ENCODE data around the gene RAVER2.
A peak's percentile ranks its signal among the peaks of the same experiment; 100 is the strongest.

RAVER2 gene

DNA sequence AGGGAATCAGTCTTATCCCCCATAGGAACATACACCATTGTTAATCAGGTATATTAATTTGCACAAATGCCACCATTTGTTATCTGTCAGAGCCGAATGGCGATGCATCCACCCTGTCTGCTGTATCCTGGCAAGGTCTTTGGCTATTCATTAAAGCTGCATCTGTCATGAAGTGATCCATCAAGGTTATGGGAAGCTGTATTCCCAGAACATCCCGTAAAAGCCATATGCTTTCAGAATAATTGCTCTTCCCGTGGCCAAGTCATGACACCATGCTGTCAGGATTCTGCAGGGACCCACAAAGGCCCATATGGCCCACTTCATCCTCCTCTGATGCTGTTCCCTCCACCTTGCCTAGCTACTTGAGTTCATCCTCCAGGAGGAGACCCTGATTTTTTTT is 103.9 kb downstream of the RAVER2 start:
- DNase-seq = peak; percentile 90

DNA sequence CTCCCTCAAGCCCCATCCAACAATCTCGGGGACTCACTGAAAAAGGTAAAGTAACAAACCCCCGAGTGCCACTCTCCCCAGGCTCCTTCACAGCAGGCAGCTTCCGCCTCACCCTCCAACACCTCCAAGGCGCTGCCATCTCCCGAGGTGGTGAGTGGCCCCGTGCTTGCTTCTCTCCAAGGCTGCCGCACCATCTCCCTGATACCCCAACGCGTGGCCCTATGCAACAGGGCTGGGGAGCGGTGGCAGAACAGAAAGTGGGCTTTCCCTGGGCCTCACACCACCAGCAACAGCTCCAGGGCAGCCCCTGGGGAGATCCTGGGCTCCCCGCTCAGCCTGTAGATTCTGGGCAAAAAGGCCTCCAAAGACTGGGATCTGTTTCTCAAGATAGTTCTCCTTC is 105.1 kb downstream of the RAVER2 start:
- no peak for DNase-seq

- no peak for DNase-seq
Measured at GRCh38 chr1:64850846-64851245, 106.0 kb downstream of the RAVER2 start.

DNA sequence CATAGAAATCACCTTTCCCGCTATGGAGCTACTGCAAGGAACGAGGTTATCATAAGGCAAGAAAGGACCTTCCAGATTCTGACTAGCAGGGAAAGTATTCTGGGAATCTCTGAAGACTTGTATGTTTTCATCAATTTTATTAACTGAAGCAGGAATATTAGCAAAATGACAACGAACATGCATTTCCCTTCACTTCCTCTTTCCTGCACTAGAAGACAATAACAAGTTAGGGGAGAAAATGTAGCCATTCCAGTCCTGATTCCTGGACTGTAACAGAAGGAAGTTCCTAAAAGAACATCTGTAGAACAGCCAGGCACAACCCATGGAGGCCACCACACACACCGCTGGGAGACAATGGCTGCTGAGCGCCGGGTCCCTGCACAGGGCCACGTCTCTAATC is 106.8 kb downstream of the RAVER2 start:
- DNase-seq = no peak

DNA sequence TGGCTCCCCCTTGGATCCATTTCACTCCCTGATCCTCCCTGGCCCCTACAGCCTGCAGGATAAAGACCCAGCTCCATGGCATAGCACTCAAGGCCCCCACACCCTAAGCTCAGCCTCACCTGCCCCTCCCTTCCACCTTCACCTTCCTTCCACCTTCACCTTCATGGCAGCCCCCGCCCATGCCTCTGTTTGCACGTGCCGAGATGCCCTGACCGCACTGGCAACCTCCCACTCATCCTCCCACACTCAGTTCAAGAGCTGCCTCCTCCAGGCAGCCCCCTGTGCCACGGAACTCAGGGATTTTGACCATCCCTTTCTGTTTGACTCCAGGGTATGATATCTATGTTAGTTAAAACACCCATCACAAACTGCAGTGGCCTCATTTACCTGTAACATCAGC is 109.8 kb downstream of the RAVER2 start:
- no peak for DNase-seq

GRCh38 chr1:64855557-64855956 is 110.7 kb downstream of the RAVER2 start:
- DNase-seq = no peak

DNA sequence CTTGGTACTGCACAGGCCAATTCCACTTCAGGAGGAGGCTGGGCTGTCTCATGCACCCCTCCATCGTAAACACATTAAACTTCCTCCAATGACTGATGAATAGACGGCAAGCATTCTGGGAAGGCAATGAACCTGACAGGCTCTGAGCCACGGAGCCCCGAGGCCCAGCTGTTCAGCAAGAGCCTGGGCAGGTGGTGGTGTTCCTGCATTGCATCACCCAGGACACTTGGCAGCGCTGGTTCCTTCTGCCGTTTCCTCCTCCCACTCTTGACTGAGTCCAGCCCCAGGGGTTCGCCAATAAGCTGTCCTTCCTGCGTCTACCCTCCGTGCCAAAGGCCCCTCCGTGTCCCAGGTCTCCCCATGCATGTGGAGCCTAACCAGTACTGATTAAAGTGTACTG is 111.7 kb downstream of the RAVER2 start:
- DNase-seq = peak; percentile 71

DNA sequence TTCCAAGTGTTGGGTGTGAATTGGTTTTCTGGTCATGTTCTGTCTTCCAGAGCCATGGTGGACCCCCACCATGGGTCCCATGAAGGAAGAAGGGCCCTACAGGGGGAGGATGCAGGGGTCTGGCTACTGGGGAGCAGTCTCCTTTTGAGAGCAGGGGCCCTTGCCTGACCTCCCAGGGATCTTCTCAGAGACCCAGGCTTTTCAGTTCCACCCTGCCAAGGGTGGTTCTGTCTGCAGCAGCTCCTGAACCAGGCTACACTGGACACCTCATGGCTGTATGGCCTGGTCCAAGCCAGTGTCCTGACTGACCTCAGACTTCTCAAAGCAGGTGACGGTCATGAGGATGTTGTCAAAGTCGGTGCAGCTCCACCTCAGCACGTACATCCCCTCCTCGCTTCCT is 112.5 kb downstream of the RAVER2 start:
- no peak for DNase-seq

- no peak for DNase-seq
Measured at GRCh38 chr1:64861611-64862010, 116.7 kb downstream of the RAVER2 start.

DNA sequence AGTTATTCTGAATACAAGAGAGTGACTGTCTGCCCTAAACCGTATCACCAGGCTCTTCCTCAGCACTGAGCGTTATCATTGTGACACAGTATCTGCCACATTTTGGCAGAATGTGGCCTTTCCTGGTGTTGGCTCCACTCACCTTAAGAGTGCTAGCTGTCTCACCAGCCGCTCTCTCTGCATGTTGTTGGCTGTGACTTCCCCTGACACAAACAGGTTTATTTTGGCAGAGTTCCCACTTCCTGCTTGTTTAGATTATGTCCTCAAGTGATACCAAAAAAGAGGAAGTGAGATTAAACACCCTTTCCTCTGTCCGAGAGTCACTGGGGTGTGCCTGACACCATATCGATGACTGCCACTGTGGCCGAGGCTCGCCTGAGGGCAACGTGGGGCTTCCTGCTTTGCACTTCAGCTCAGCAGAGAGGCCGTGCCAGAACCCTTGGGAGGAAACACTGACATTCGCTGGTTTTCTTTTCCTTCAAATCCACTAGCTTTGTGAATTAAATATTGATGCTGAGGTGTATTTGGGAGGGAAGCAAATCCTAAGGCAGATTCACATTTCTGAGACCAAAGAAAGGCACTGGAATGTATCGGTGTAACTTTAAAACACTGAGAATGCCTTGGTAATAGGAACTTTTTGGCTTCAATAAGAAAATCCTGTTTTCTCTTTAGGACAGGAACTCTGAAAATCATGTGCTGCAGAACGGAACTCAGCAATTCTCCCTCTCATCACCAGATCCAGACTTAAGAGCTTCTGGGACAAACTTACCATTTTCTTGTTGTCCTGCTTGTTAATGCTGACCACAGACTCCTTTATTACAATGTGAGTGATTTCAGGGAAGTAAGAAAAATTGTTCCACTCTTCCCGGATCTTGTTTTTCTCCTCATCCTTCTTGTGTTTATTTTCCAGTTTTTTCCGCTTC is 119.4 kb downstream of the RAVER2 start:
- DNase-seq = no peak

- no peak for DNase-seq
Measured at GRCh38 chr1:64865105-64865757, 120.4 kb downstream of the RAVER2 start.

DNA sequence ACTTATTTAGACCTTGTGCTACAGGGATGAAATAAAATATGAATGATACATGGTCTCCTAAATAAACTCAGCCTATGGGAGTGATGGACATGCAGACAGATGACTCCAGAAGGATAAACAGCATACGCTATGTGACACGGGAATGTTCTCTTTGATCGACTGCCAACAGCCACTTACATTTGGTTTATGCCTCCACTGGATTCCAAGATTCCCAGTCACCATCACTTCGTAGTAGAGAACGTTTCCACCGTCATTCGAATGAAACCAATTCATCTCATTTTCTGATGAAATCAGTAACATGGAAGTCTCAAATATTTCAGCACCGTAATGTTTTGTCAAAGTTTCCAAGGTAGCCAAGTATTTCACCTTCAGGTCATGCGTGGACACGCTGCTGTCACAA is 121.8 kb downstream of the RAVER2 start:
- DNase-seq = no peak

GRCh38 chr1:64867266-64867665 is 122.4 kb downstream of the RAVER2 start:
- no peak for DNase-seq

DNA sequence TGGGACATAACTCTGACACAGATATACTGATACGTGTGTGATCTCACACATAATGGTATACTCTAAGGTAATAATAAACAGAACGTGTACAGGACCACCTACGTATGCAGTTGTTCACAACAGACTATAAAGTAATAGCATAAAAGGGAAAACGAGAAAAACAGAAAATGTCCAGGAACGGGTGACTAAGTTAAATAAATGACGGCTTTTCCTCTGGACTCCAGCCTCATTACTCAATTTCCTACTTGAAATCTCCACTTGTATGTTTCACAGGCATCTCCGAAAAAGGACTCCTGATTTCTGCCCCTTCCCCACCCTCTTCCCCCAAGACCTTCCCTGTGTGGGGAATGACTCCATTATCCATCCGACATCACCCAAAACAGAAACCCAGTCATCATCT is 126.4 kb downstream of the RAVER2 start:
- no peak for DNase-seq

DNA sequence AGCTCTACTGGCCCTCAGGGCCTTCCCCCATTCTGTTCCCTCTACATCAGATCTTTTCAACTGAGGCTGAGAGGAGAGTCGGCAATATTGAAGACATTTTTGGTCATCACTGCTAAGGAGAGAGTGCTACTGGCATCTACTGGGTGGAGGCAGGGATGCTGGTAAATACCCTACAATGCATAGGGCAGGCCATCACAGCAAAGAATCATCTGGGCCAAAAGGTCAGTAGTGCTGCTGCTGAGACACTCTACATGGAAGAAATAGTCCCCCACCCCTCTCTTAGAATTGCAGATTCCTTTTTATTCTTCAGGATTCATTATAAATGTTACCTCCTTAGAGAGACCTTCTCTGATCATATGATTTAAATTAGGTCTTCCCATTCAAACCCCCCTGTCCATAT is 127.2 kb downstream of the RAVER2 start:
- no peak for DNase-seq

- no peak for DNase-seq
Measured at GRCh38 chr1:64873576-64873975, 128.7 kb downstream of the RAVER2 start.

GRCh38 chr1:64874666-64875065 is 129.8 kb downstream of the RAVER2 start:
- DNase-seq = no peak

- no peak for DNase-seq
Measured at GRCh38 chr1:64875101-64875500, 130.2 kb downstream of the RAVER2 start.

DNA sequence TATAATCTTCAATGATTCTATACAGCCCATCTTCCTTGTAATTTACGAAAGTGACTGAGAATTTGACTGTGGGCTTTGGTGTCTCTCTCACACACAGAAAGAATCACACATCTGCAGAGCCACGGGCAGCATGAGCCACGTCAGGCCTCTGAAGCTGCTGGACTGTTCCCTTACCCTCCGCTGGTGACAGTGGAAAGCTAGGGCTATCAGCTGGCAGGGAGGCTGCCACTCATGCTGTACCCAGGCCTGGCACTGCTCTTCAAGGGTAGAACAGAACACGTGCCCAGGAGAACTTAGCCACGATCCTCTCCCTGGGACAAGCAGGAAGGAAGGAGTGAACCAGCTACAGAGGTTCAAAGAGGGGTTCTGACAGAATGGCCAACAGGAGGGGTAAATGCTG is 130.7 kb downstream of the RAVER2 start:
- DNase-seq = no peak

DNA sequence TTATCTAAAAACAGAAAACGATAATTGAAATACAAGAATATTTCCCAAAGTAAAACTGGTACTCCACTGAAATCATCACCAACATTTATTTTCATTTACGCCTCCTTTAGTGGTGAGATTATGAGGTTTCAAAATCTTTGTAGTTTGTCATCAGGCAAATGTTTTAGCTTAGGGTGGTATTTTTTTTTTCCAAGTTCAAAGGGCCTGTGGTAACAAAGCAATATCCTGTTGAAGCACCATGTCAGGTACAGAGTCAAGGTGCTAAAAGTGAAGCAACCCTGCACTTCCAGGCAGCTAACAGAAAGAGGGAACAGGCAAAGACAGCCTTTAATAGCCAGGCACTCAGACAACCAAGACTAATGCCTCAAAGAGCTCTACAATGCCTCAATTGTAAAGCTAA is 132.3 kb downstream of the RAVER2 start:
- no peak for DNase-seq

GRCh38 chr1:64877598-64877997 is 132.7 kb downstream of the RAVER2 start:
- DNase-seq = no peak

DNA sequence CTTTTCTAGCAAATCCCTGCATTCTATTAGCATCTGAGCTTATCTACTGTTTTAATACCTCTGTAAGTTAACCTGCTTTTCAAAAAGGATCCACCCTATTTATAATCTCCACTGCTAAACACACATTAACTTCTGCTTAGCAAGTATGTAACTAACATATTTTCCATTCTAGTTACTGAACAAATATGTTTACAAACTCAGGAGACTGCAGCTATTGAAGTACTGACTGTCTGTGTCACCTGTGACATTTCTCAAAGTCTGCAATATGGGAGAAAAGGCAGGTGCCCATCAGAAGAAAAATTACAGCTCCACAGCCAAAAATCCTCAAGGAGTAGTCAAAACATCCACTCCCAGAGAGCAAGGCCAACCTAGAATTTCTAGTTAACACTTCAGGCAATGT is 133.2 kb downstream of the RAVER2 start:
- no peak for DNase-seq

- DNase-seq = no peak
Measured at GRCh38 chr1:64878931-64879611, 134.2 kb downstream of the RAVER2 start.

DNA sequence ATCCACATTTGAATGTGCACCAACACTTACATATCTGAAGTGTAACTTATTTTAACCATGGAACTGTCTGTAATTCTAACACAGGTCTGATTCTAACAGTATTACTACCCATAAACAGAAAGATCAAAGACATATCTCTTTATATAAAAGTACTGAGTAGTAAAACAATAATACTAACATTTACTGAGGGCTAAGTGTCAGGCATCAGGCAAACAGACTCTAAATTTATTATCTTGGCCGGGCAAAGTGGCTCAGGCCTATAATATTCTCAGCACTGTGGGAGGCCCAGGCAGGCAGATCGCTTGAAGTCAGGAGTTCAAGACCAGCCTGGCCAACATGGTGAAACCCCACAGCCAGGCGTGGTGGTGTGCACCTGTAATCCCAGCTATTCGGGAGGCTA is 135.6 kb downstream of the RAVER2 start:
- no peak for DNase-seq

All from DMS 273 treated with DMSO at 0.1 percent for 48 hours (cell line).